ENCODE results near the gene FCHO1.

FCHO1 gene

DNA sequence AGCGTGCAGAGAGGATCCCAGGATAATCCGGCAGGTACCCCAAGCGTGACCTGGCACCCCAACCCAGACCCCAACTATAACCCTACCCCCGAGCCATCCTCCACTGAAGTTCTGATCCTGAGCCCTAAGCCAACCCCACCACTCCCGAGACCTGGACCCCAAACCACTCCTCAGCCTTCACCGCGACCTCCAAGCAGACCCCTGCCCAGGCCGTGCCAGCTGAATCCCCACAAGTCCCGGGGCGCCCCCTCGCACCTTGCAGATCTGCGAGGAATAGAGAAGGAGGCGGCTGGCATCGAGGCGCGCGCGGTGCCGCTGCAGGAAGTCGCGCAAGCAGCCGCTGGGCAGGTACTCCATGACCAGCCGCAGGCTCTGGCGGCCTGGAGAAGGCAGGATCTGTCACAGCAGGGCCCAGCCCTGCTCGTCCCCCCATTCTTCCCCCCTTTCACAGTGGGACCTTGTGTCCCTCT, 80.2 kb downstream of the FCHO1 start:
- DNase-seq, result no peak

DNA sequence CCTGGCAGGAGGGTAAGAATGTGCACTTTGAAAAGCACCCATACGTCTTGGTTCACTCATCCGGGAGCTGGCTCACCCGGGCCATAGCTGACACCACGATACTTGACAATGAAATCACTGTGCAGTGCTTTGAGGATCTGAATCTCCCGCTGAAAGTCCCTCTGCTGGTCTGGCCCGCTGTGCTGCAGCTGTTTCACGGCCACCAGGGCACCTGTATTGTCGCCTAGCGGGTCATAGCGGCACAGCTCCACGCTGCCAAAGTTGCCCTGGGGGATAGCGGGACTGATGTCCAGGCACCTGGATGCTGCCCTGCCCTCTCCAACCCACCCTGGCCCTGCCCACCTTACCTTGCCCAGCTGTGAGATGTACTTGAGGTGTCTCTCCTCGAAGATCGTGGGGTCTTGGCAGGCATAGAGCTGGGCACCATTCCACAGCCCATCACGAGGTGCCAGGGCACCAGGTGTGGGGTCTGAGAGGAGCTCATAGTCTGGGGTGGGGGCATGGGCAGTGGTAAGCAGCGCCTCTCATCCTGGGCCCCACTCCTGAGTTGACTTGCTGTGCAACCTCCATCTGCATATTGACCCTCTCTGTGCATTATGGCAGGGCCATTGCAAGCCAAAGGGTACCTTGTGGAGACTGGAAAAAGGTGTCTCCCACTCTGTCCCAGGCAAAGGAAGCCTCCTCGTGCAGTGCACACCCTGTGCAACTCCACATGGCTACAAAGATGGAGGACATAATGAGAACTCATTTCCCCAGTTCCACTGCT, 81.3 kb downstream of the FCHO1 start:
- DNase-seq, result no peak

DNA sequence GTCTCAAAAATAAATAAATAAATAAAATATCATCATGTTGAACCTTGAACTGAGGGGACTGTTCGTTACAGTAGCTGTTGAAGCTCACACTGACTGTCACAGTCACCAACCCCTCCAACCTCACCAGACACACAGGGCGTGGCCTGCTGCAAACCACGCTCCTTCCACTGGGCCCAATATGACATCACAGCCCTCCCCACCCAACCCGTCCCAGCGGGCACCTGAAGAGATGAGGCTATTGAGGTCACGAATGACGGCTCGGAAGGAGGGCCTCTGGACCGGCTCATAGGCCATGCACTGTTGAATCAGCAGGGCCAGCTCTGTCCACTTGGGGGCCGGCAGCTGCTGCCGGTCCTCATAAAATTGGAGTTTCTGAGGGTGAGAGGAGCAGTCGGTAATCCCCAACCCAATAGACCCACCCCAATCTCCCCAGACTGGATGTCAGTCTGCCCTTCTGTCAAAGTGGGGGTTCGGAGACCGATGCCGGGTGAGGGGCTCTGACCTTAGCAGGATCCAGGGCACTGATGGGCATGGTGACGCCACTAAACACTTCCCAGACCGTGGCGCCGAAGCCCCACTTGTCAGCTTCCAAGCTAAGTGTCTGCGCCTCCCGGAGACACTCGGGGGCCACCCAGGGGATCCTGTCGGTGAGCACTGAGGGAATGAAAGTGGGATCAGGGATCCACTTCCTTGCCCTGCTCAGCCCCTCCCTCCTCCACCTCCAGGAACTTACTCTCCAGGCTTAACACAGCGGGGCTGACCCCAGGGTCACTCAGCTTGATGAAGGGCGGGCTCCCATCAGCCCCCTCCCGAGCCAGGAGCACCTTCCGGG, 83.3 kb downstream of the FCHO1 start:
- peak; percentile 28 for DNase-seq

DNA sequence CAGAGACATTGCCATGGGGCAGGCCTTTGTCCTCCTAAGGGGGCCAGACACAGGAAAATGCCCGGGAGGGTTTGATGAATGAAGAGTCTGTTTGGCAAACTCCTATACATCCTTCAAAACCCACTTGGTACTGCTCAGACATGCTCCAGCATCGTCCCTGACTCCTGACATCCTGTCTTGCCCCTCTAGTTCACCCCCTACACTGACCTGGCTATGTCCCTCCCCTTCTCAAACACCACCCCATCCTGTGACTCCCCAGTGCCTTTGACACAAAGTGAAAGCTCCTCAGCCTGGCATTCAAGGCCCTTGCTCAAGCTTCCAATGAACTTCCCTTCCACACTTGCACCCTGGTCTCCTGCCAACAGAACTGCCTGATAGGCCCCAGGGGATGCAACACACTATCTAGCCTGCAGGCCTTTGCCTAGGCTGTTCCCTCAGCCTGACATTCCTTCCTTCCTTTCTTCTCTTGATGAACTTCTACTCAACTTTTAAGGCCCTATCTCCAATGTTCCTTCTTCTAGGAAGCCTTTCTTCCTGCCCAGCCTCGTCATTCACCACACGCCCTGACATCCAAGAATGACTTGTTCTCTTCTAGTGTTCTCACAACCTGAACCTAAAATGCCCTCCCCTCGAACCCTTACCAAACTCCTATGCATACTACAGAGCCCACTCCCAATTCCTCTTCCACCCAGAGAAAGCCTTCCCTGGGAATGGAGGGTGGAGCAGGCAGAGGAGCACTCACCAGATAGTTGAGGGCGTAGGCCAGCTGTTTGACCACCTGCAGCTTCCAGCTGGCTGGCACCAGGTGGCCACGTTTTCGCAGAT, 84.1 kb downstream of the FCHO1 start:
- no peak for DNase-seq

DNA sequence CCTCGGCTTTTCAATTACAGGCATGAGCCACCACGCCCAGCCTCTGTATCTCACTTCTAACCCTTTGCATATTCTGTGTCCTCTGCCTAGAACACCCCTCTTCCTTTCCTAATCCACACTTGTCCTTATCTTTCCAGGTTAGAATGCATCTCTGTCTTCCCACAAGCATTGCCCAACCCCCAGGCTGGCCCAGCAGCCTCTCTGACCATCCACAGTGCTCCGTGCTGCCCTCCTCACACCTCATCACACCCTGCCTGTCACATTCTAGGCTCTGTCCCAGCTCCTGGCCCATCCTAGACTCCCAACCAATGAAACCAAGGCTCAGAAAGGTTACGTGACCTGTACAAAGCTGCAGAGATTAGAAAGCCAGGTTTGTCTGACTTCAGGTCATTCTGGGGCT, 85.3 kb downstream of the FCHO1 start:
- no peak for DNase-seq

DNA sequence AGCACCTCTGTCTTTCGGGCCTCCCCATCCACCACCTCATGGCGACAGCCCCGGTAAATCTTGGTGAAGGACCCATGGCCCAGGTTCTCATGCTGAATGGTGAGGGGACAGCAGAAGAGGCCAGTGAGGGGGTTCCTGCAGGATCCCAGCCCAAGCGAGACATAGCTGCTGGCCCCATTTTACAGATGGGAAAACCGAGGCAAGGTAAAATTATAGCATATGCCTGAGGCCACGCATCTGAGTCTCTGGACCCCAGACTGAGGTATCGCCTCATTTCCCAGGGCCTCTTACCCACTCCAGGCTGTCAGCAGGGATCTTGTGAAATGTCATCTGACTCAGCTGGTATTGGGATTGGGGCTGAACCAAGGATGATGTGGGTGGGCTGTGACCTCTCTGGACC, 86.7 kb downstream of the FCHO1 start:
- DNase-seq, result no peak

Measured in activated CD4-positive, alpha-beta T cell treated with anti-CD3 and anti-CD28 coated beads, Interleukin-2, amount 50 U/mL, for 16 hours (primary cell).